GM12878 (cell line): ENCODE measurements around the gene THOC1. TPM values are rescaled to one million over a fixed set of nuclear protein-coding genes. Genes with fewer than 3 reads are reported as not detected.

Experiments
- ATAC-seq: fragments of 200-7000 bp; cut with Tn5 transposase; 3 replicates; pipeline ENCODE4 v1.9.1; 2020; ENCODE audit warnings: mild to moderate bottlenecking, moderate library complexity
- BruUV-seq: library from RNA; stranded (reverse); fragments of 400-500 nt; replicated peaks from 2 replicates; lab custom pipeline; 2021; lab: Mats Ljungman, UMichigan
- CTCF ChIA-PET: fragments of 300-600 bp; sonication (Branson Sonifier 250); formaldehyde crosslinking; extraction: SDS; loops from one replicate; lab custom pipeline; 2021; ENCODE audit warnings: inconsistent platforms; lab: Yijun Ruan, JAX
- POLR2A ChIA-PET: fragments of 350-600 bp; formaldehyde crosslinking; extraction: SDS; loops from one replicate; lab custom pipeline; 2021; ENCODE audit warnings: inconsistent platforms; lab: Charles Lee
- RAD21 ChIA-PET: fragments of 300-600 bp; sonication (Branson Sonifier 250); formaldehyde crosslinking; loops from one replicate; lab custom pipeline; 2023; ENCODE audit warnings: antibody characterized with exemption; ENCODE audit not compliant: unreplicated experiment; lab: Charles Lee
- SMC1A ChIA-PET: fragments of 300-600 bp; sonication (Branson Sonifier 250); formaldehyde crosslinking; loops from one replicate; lab custom pipeline; 2023; ENCODE audit not compliant: unreplicated experiment, uncharacterized antibody; lab: Charles Lee
- DNase-seq: peaks from one replicate; pipeline ENCODE4 v3.0.0-alpha.2; 2011; ENCODE audit warnings: low read depth, low spot score
- FAIRE-seq: peaks from 3 replicates; lab custom pipeline; 2011; peaks lifted over from hg19 to GRCh38; lab: Jason Lieb, UNC
- H2AFZ ChIP-seq: 2 replicates; pipeline ENCODE4 v1.6.0; 2011; ENCODE audit warnings: low read depth, low read length, control low read depth; ENCODE audit not compliant: control insufficient read depth
- H3K27ac ChIP-seq: 2 replicates; pipeline ENCODE4 v1.5.1; 2011; ENCODE audit warnings: control low read depth; ENCODE audit not compliant: control insufficient read depth, insufficient read depth
- H3K27me3 ChIP-seq, 2 experiments: replicated peaks in 1 of 2; 2 replicates each; pipeline versions ENCODE4 v1.6.0 to v1.6.1; 2011; ENCODE audit warnings: low read length in 1 of 2; ENCODE audit not compliant: control insufficient read depth in 2 of 2, insufficient read depth in 2 of 2
- H3K36me3 ChIP-seq, 2 experiments: 2 replicates each; pipeline ENCODE4 v1.5.1; 2011; ENCODE audit warnings: low read length in 1 of 2; ENCODE audit not compliant: control insufficient read depth in 2 of 2, insufficient read depth in 2 of 2
- H3K4me1 ChIP-seq: 2 replicates; pipeline ENCODE4 v1.6.1; 2011; ENCODE audit warnings: mild to moderate bottlenecking, low read length, moderate library complexity, mixed read lengths; ENCODE audit not compliant: control insufficient read depth, insufficient read depth
- H3K4me2 ChIP-seq: 2 replicates; pipeline ENCODE4 v1.6.0; 2011; ENCODE audit warnings: control low read depth; ENCODE audit not compliant: control insufficient read depth, insufficient read depth
- H3K4me3 ChIP-seq: fragments of 200-600 bp; sonication (generic); 2 replicates; pipeline ENCODE4 v1.5.1; 2016
- H3K79me2 ChIP-seq: 2 replicates; pipeline ENCODE4 v1.6.0; 2011; ENCODE audit warnings: low read length; ENCODE audit not compliant: control insufficient read depth, insufficient read depth
- H3K9ac ChIP-seq: 2 replicates; pipeline ENCODE4 v1.8.0; 2011; ENCODE audit warnings: low read length, control low read depth, mixed read lengths; ENCODE audit not compliant: control insufficient read depth, insufficient read depth
- H3K9me3 ChIP-seq: replicated peaks from 3 replicates; pipeline ENCODE4 v1.5.1; 2011; ENCODE audit warnings: mild to moderate bottlenecking, low read length; ENCODE audit not compliant: control insufficient read depth, insufficient read depth
- H4K20me1 ChIP-seq: 2 replicates; pipeline ENCODE4 v1.6.0; 2011; ENCODE audit not compliant: control insufficient read depth, insufficient read depth
- ATF7 ChIP-seq: fragments of 450-650 bp; IDR thresholded peaks from 2 replicates; pipeline ENCODE4 v1.6.1; 2016; ENCODE audit warnings: low read depth, mild to moderate bottlenecking
- CREB1 ChIP-seq: IDR thresholded peaks from 2 replicates; pipeline ENCODE4 v1.6.1; 2012; ENCODE audit warnings: low read depth, mild to moderate bottlenecking, inconsistent platforms
- DPF2 ChIP-seq: fragments of 450-650 bp; IDR thresholded peaks from 2 replicates; pipeline ENCODE4 v1.6.1; 2017; ENCODE audit warnings: mild to moderate bottlenecking
- EP300 ChIP-seq, 2 experiments: fragments of 150-350 bp in 1 of 2; IDR thresholded peaks; 2 replicates each; pipeline ENCODE4 v1.6.1; 2011 to 2012; ENCODE audit warnings: low read depth in 2 of 2, low read length in 2 of 2, borderline replicate concordance in 1 of 2, improper control_type of control experiment in 1 of 2, inconsistent platforms in 1 of 2; ENCODE audit not compliant: control insufficient read depth in 1 of 2
- MTA2 ChIP-seq: fragments of 450-650 bp; IDR thresholded peaks from 2 replicates; pipeline ENCODE4 v1.6.1; 2016; ENCODE audit warnings: low read depth, mild to moderate bottlenecking, moderate library complexity
- NR2C1 ChIP-seq: fragments of 450-650 bp; IDR thresholded peaks from 2 replicates; pipeline ENCODE4 v1.6.1; 2017; ENCODE audit warnings: antibody characterized with exemption, mild to moderate bottlenecking, moderate library complexity
- ZSCAN29 ChIP-seq: fragments of 450-650 bp; IDR thresholded peaks from 2 replicates; pipeline ENCODE4 v1.6.1; 2017; ENCODE audit warnings: mild to moderate bottlenecking, moderate library complexity
- WGBS: methylation state at CpG from one replicate; pipeline ENCODE4 v1.1.6; 2016; ENCODE audit warnings: low lambda C conversion rate; ENCODE audit not compliant: insufficient replicate concordance, insufficient coverage; ENCODE audit errors: missing lambda C conversion rate; 5-methylcytosine and 5-hydroxymethylcytosine counted together
- in situ Hi-C: fragments of 300-500 bp; cut with MboI; formaldehyde crosslinking; loops from 9 replicates; pipeline ENCODE4 v1.14.3; 2018; ENCODE audit warnings: mixed read lengths
- intact Hi-C: fragments of 100-400 bp; cut with micrococcal nuclease; formaldehyde crosslinking; loops from one replicate; pipeline ENCODE4 v1.14.2; 2022; ENCODE audit not compliant: unreplicated experiment
- polyA plus RNA-seq, 11 experiments: library from polyadenylated mRNA; depleted of rRNA in 4 of 11; unstranded in 6 of 11; stranded (reverse) in 5 of 11; fragments of >200 nt; fragmentation: Nextera tagmentation in 4 of 11; fragmentation: Illumina TruSeq in 1 of 11; extraction: Ambion mirVana in 4 of 11; extraction: Trizol in 1 of 11; gene quantifications; 1 replicate in 1 of 11; 2 replicates in 10 of 11; pipeline versions ENCODE4 v1.2.1 to v1.2.3, GENCODE V29; 2011 to 2016; ENCODE audit warnings: inconsistent platforms in 2 of 11, missing spikeins in 2 of 11, low read depth in 1 of 11
- total RNA-seq, 4 experiments: library from RNA; depleted of rRNA in 3 of 4; stranded (reverse); fragments of >200 nt in 3 of 4; fragmentation: Illumina TruSeq in 1 of 4; extraction: Trizol in 1 of 4; gene quantifications; 2 replicates each; pipeline versions ENCODE4 v1.2.1 to v1.2.3, GENCODE V29; 2013 to 2021

Gene THOC1
- total and polyA plus RNA-seq, 10 of the 15 experiments (the other 5 are each of a cell fraction or from before 2014, with no cell fraction given): 32.8 to 99.8 (median 49.0) TPM

GRCh38 chr18:179499-179898, 88.3 kb downstream of the THOC1 start:
- in situ Hi-C loops (no loop called here), intact Hi-C loops (no loop called here)
- H3K4me1 ChIP-seq: no peaks in the 10 kb centered on the region
- FAIRE-seq: no peak
- ChIA-PET RAD21 (no interaction called here), POLR2A (interaction anchor here (0.7 kb wide), 1 partner anchor 8 kb away, joined by 3 read pairs; no protein-coding TSS in a partner anchor), CTCF (interaction anchor here (1.1 kb wide), 1 partner anchor 20 kb away, joined by 3 read pairs; no protein-coding TSS in a partner anchor), SMC1A (no interaction called here)
- TF ChIP-seq ZSCAN29 (no peak), EP300 (IDR thresholded peaks at IDR 0.05; ENCODE audit: borderline replicate concordance in 1 of 2, control insufficient read depth in 1 of 2, low read depth in 2 of 2, low read length in 2 of 2) (no peak)
- H3K36me3 ChIP-seq: peaks cover 5 to 11% of the 10 kb centered on the region in 2 experiments; a peak in 3 of 4 replicates
- no peaks in the 10 kb centered on the region for H3K9me3 ChIP-seq
- ATAC-seq: no peak
- WGBS: 94% methylated on average over 5 of the region's 5 CpGs
- H3K27ac ChIP-seq: no peak overlapping the region
- H2AFZ ChIP-seq: no peak overlapping the region
- no TSS peak for BruUV-seq
- no peaks in the 10 kb centered on the region for H4K20me1 ChIP-seq
- no peak for DNase-seq
- no peaks in the 10 kb centered on the region; the same call in 1 of the 2 replicates for H3K79me2 ChIP-seq
- H3K4me3 ChIP-seq: no peak overlapping the region
- no peak overlapping the region for H3K4me2 ChIP-seq
- no peak overlapping the region for H3K9ac ChIP-seq
- no peaks in the 10 kb centered on the region for H3K27me3 ChIP-seq

GRCh38 chr18:172361-172760, 95.5 kb downstream of the THOC1 start:
- FAIRE-seq (no peak), DNase-seq (no peak), ATAC-seq (no peak)
- ChIA-PET CTCF (interaction anchor here (1.1 to 2.1 kb wide), 2 partner anchors 14 kb away, joined by 3 to 5 read pairs; partner anchors contain the start of gene USP14), SMC1A (interaction anchor here (2.1 kb wide), 1 partner anchor 13 kb away, joined by 5 read pairs; no protein-coding TSS in a partner anchor), POLR2A (no interaction called here), RAD21 (no interaction called here)
- Histone ChIP-seq H3K4me3 (no peak overlapping the region), H3K9me3 (no peaks in the 10 kb centered on the region), H3K27ac (no peak overlapping the region), H3K4me2 (no peak overlapping the region), H3K9ac (no peak overlapping the region), H3K36me3 (peaks cover 1 to 15% of the 10 kb centered on the region in 2 experiments; a peak in 3 of 4 replicates), H4K20me1 (no peaks in the 10 kb centered on the region), H2AFZ (no peak overlapping the region), H3K79me2 (no peaks in the 10 kb centered on the region), H3K27me3 (no peaks in the 10 kb centered on the region), H3K4me1 (no peaks in the 10 kb centered on the region)
- TF ChIP-seq ATF7 (no peak), MTA2 (no peak), DPF2 (no peak), ZSCAN29 (no peak), CREB1 (no peak), NR2C1 (no peak)
- in situ Hi-C loops (no loop called here), intact Hi-C loops (no loop called here)
- BruUV-seq: TSS peak; percentile 22
- WGBS: 85% methylated on average over 5 of the region's 5 CpGs

Other genes starting within 250 kb of the THOC1 start
- not detected in 2 replicates for gene TUBB8B, start 218.4 kb downstream of the THOC1 start, total RNA-seq (2014; rRNA removed)
- gene TUBB8B, start 218.4 kb downstream of the THOC1 start, total RNA-seq (2014; rRNA removed; fragmentation: Illumina TruSeq; extraction: Trizol): not detected in 2 replicates
- not detected in 2 replicates for gene TUBB8B, start 218.4 kb downstream of the THOC1 start, total RNA-seq (2021)
- gene TUBB8B, start 218.4 kb downstream of the THOC1 start, polyA plus RNA-seq (2011; rRNA removed): not detected in 2 replicates
- gene TUBB8B, start 218.4 kb downstream of the THOC1 start, polyA plus RNA-seq (2014; fragmentation: Illumina TruSeq; extraction: Trizol): not detected in 2 replicates
- gene TUBB8B, start 218.4 kb downstream of the THOC1 start, polyA plus RNA-seq (2014; fragmentation: Nextera tagmentation; extraction: Ambion mirVana): not detected
- not detected in 2 replicates for gene TUBB8B, start 218.4 kb downstream of the THOC1 start, polyA plus RNA-seq (2014; rRNA removed)
- not detected for gene TUBB8B, start 218.4 kb downstream of the THOC1 start, polyA plus RNA-seq (2016; fragmentation: Nextera tagmentation; extraction: Ambion mirVana)
- 14.3 and 16.7 TPM in 2 replicates for gene USP14, start 109.5 kb downstream of the THOC1 start, total RNA-seq (2014; rRNA removed)
- 16.8 and 17.2 TPM in 2 replicates for gene USP14, start 109.5 kb downstream of the THOC1 start, total RNA-seq (2014; rRNA removed; fragmentation: Illumina TruSeq; extraction: Trizol)
- gene USP14, start 109.5 kb downstream of the THOC1 start, total RNA-seq (2021): 57.0 and 64.1 TPM in 2 replicates
- gene USP14, start 109.5 kb downstream of the THOC1 start, polyA plus RNA-seq (2011; rRNA removed): 29.3 and 40.0 TPM in 2 replicates
- gene USP14, start 109.5 kb downstream of the THOC1 start, polyA plus RNA-seq (2014; fragmentation: Illumina TruSeq; extraction: Trizol): 70.7 and 93.2 TPM in 2 replicates
- 10 to 100 TPM; 20.3 to 30.0 TPM for gene USP14, start 109.5 kb downstream of the THOC1 start, polyA plus RNA-seq (2014; fragmentation: Nextera tagmentation; extraction: Ambion mirVana)
- 19.2 and 21.4 TPM in 2 replicates for gene USP14, start 109.5 kb downstream of the THOC1 start, polyA plus RNA-seq (2014; rRNA removed)
- gene USP14, start 109.5 kb downstream of the THOC1 start, polyA plus RNA-seq (2016; fragmentation: Nextera tagmentation; extraction: Ambion mirVana): 100 to 1,000 TPM; 122 to 127 TPM
- gene COLEC12, start 232.7 kb upstream of the THOC1 start, total RNA-seq (2014; rRNA removed): not detected in 2 replicates
- gene COLEC12, start 232.7 kb upstream of the THOC1 start, total RNA-seq (2014; rRNA removed; fragmentation: Illumina TruSeq; extraction: Trizol): not detected in 2 replicates
- 0.03 and 0.05 TPM in 2 replicates for gene COLEC12, start 232.7 kb upstream of the THOC1 start, total RNA-seq (2021)
- not detected in 2 replicates for gene COLEC12, start 232.7 kb upstream of the THOC1 start, polyA plus RNA-seq (2011; rRNA removed)
- not detected in 2 replicates for gene COLEC12, start 232.7 kb upstream of the THOC1 start, polyA plus RNA-seq (2014; fragmentation: Illumina TruSeq; extraction: Trizol)
- gene COLEC12, start 232.7 kb upstream of the THOC1 start, polyA plus RNA-seq (2014; fragmentation: Nextera tagmentation; extraction: Ambion mirVana): not detected
- gene COLEC12, start 232.7 kb upstream of the THOC1 start, polyA plus RNA-seq (2014; rRNA removed): not detected in 2 replicates
- under 1 TPM in 1 of 2 experiments, not detected in 1; 0.04 TPM for gene COLEC12, start 232.7 kb upstream of the THOC1 start, polyA plus RNA-seq (2016; fragmentation: Nextera tagmentation; extraction: Ambion mirVana)